ENCODE data around the gene SDC3.

GRCh38 chr1:30822006-30822405 is 86.6 kb downstream of the SDC3 start:
- TF ChIP-seq CTCF (conservative IDR thresholded peaks at IDR 0.05) (no peak), EZH2 (IDR thresholded peaks at IDR 0.05; ENCODE audit: low read depth) (no peak)

Measured in PC-9 (cell line).